Measurements from ENCODE around the gene OXGR1. TPM values are rescaled to one million over a fixed set of nuclear protein-coding genes. Genes with fewer than 3 reads are reported as not detected.

The OXGR1 gene
- total RNA-seq, 2 experiments from 2014 or later = not detected

GRCh38 chr13:96993634-96994016 is 651 bp downstream of the OXGR1 start:
- no TSS peak for BruUV-seq (replicated peaks)

GRCh38 chr13:96992633-96993032 is 1.6 kb downstream of the OXGR1 start:
- Histone ChIP-seq H4K20me1 (ENCODE audit: insufficient read depth, low read length) (no peaks in the 10 kb centered on the region), H3K36me3 (ENCODE audit: insufficient read depth, low read length) (no peaks in the 10 kb centered on the region), H3K27ac (ENCODE audit: low read depth, low read length, poor library complexity, severe bottlenecking) (no peak overlapping the region), H3K4me2 (ENCODE audit: low read length) (no peak overlapping the region), H3K9me2 (ENCODE audit: insufficient read depth, low read length) (no peaks in the 10 kb centered on the region), H3K79me2 (ENCODE audit: insufficient read depth, low read depth, low read length) (no peaks in the 10 kb centered on the region), H3K4me3 (ENCODE audit: low read depth, low read length, poor library complexity, severe bottlenecking) (no peak overlapping the region), H3K4me1 (ENCODE audit: insufficient read depth, low read length, poor library complexity, severe bottlenecking) (peaks cover 21% of the 10 kb centered on the region), H2AFZ (ENCODE audit: low read length) (no peak overlapping the region), H3K9me3 (ENCODE audit: low read length) (no peaks in the 10 kb centered on the region)
- no peak for TF ChIP-seq CTCF (conservative IDR thresholded peaks at IDR 0.05; ENCODE audit: low read length)
- ChIA-PET POLR2A (interaction anchor here (1.1 kb wide), 1 partner anchor 9 kb away, joined by 3 read pairs; no protein-coding TSS in a partner anchor), CTCF (ENCODE audit: unreplicated experiment) (no interaction called here)
- intact Hi-C loops (cut with micrococcal nuclease; ENCODE audit: unreplicated experiment) = no loop called here
- no TSS peak for BruUV-seq (replicated peaks)
- no peak for DNase-seq (ENCODE audit: low spot score)

More at GRCh38 chr13:96993634-96994016, 651 bp downstream of the OXGR1 start:
- Histone ChIP-seq H4K20me1 (ENCODE audit: insufficient read depth, low read length) (no peaks in the 10 kb centered on the region), H3K4me3 (ENCODE audit: low read depth, low read length, poor library complexity, severe bottlenecking) (no peak overlapping the region), H3K9me2 (ENCODE audit: insufficient read depth, low read length) (no peaks in the 10 kb centered on the region), H3K36me3 (ENCODE audit: insufficient read depth, low read length) (no peaks in the 10 kb centered on the region), H3K79me2 (ENCODE audit: insufficient read depth, low read depth, low read length) (no peaks in the 10 kb centered on the region), H3K27ac (ENCODE audit: low read depth, low read length, poor library complexity, severe bottlenecking) (no peak overlapping the region), H2AFZ (ENCODE audit: low read length) (no peak overlapping the region), H3K4me1 (ENCODE audit: insufficient read depth, low read length, poor library complexity, severe bottlenecking) (peaks cover 24% of the 10 kb centered on the region), H3K4me2 (ENCODE audit: low read length) (no peak overlapping the region), H3K9me3 (ENCODE audit: low read length) (no peaks in the 10 kb centered on the region)
- TF ChIP-seq EZH2phosphoT487 (IDR thresholded peaks at IDR 0.05; ENCODE audit: borderline replicate concordance, low read depth, low read length) (no peak), CTCF (conservative IDR thresholded peaks at IDR 0.05; ENCODE audit: low read length) (no peak)
- POLR2A ChIA-PET = no interaction called here
- DNase-seq (ENCODE audit: low spot score) = no peak
- CTCF ChIA-PET (ENCODE audit: unreplicated experiment) = no interaction called here
- intact Hi-C loops (cut with micrococcal nuclease; ENCODE audit: unreplicated experiment) = no loop called here

- no TSS peak for BruUV-seq (replicated peaks)
- Histone ChIP-seq H3K9me3 (ENCODE audit: low read length) (no peaks in the 10 kb centered on the region), H2AFZ (ENCODE audit: low read length) (no peak overlapping the region), H3K4me2 (ENCODE audit: low read length) (no peak overlapping the region), H3K36me3 (ENCODE audit: insufficient read depth, low read length) (no peaks in the 10 kb centered on the region), H3K4me1 (ENCODE audit: insufficient read depth, low read length, poor library complexity, severe bottlenecking) (peaks cover 5% of the 10 kb centered on the region), H3K27ac (ENCODE audit: low read depth, low read length, poor library complexity, severe bottlenecking) (no peak overlapping the region), H3K79me2 (ENCODE audit: insufficient read depth, low read depth, low read length) (no peaks in the 10 kb centered on the region), H3K9me2 (ENCODE audit: insufficient read depth, low read length) (no peaks in the 10 kb centered on the region), H4K20me1 (ENCODE audit: insufficient read depth, low read length) (no peaks in the 10 kb centered on the region), H3K4me3 (ENCODE audit: low read depth, low read length, poor library complexity, severe bottlenecking) (no peak overlapping the region)
- ChIA-PET POLR2A (interaction anchor here (0.6 kb wide), 2 partner anchors 9 to 1043 kb away, joined by 3 read pairs; no protein-coding TSS in a partner anchor), CTCF (ENCODE audit: unreplicated experiment) (interaction anchor here (0.7 kb wide), 1 partner anchor 9 kb away, joined by 3 read pairs; no protein-coding TSS in a partner anchor)
- TF ChIP-seq EZH2phosphoT487 (IDR thresholded peaks at IDR 0.05; ENCODE audit: borderline replicate concordance, low read depth, low read length) (no peak), CTCF (conservative IDR thresholded peaks at IDR 0.05; ENCODE audit: low read length) (no peak)
- intact Hi-C loops (cut with micrococcal nuclease; ENCODE audit: unreplicated experiment) = no loop called here
- DNase-seq (ENCODE audit: low spot score) = no peak
Observed at GRCh38 chr13:96991072-96991471, 3.2 kb downstream of the OXGR1 start.

Data from OCI-LY7 (cell line).